HepG2 (cell line): ENCODE measurements around the gene NTPCR. TPM values are rescaled to one million over a fixed set of nuclear protein-coding genes. Genes with fewer than 3 reads are reported as not detected.

Experiments
- BHLHE40 ChIP-seq: IDR thresholded peaks from 2 replicates; pipeline ENCODE4 v1.6.1; 2011; ENCODE audit warnings: low read length, improper control_type of control experiment
- CEBPZ ChIP-seq: IDR thresholded peaks from 2 replicates; pipeline ENCODE4 v1.6.1; 2012; ENCODE audit warnings: low read length, improper control_type of control experiment
- DRAP1 ChIP-seq: IDR thresholded peaks from 2 replicates; pipeline ENCODE4 v1.6.1; 2016; ENCODE audit warnings: missing genetic modification reagents, missing compliant biosample characterization
- ELF1 ChIP-seq: sonication (generic); formaldehyde crosslinking; IDR thresholded peaks from 2 replicates; pipeline ENCODE4 v1.4.0; 2020; ENCODE audit warnings: missing genetic modification reagents
- IRX3 ChIP-seq: sonication (generic); formaldehyde crosslinking; IDR thresholded peaks from 2 replicates; pipeline ENCODE4 v1.8.1; 2023; ENCODE audit warnings: mild to moderate bottlenecking, low read depth, missing genetic modification reagents, borderline replicate concordance
- KLF12 ChIP-seq: sonication (generic); formaldehyde crosslinking; IDR thresholded peaks from 2 replicates; pipeline ENCODE4 v1.4.0; 2020; ENCODE audit warnings: missing genetic modification reagents, borderline replicate concordance
- LCORL ChIP-seq, 2 experiments: fragments of 450-650 bp in 1 of 2; sonication (generic) in 1 of 2; formaldehyde crosslinking in 1 of 2; IDR thresholded peaks; 2 replicates each; pipeline versions ENCODE4 v1.5.0 to v1.6.1; 2017 to 2020; ENCODE audit warnings: antibody characterized with exemption in 1 of 2, missing genetic modification reagents in 1 of 2
- MED1 ChIP-seq: sonication (generic); formaldehyde crosslinking; IDR thresholded peaks from 2 replicates; pipeline ENCODE4 v1.4.0; 2020; ENCODE audit warnings: missing genetic modification reagents
- PRDM4 ChIP-seq: sonication (generic); formaldehyde crosslinking; IDR thresholded peaks from 2 replicates; pipeline ENCODE4 v1.9.0; 2021; ENCODE audit warnings: missing genetic modification reagents, borderline replicate concordance
- RORA ChIP-seq: sonication (generic); formaldehyde crosslinking; IDR thresholded peaks from 2 replicates; pipeline ENCODE4 v1.5.0; 2020; ENCODE audit warnings: mild to moderate bottlenecking, missing genetic modification reagents, moderate library complexity
- SNAI1 ChIP-seq: sonication (generic); formaldehyde crosslinking; IDR thresholded peaks from 2 replicates; pipeline ENCODE4 v1.5.0; 2020; ENCODE audit warnings: mild to moderate bottlenecking, missing genetic modification reagents, borderline replicate concordance
- ZFP36 ChIP-seq: fragments of 150-350 bp; IDR thresholded peaks from 2 replicates; pipeline ENCODE4 v1.6.1; 2018; ENCODE audit warnings: borderline replicate concordance, low read length, low read depth; ENCODE audit not compliant: partially characterized antibody
- ZNF362 ChIP-seq: sonication (generic); formaldehyde crosslinking; IDR thresholded peaks from 2 replicates; pipeline ENCODE4 v1.4.0; 2020; ENCODE audit warnings: missing genetic modification reagents, mild to moderate bottlenecking, borderline replicate concordance
- ZNF556 ChIP-seq: sonication (generic); formaldehyde crosslinking; IDR thresholded peaks from 2 replicates; pipeline ENCODE4 v1.4.0; 2020; ENCODE audit warnings: mild to moderate bottlenecking, missing genetic modification reagents, borderline replicate concordance
- ZNF670 ChIP-seq: sonication (generic); formaldehyde crosslinking; IDR thresholded peaks from 2 replicates; pipeline ENCODE4 v1.8.0; 2022; ENCODE audit warnings: mild to moderate bottlenecking, missing genetic modification reagents, borderline replicate concordance
- ZNF674 ChIP-seq: sonication (generic); formaldehyde crosslinking; IDR thresholded peaks from 2 replicates; pipeline ENCODE4 v1.5.0; 2020; ENCODE audit warnings: low read depth, mild to moderate bottlenecking, missing genetic modification reagents
- ZNF704 ChIP-seq: sonication (generic); formaldehyde crosslinking; IDR thresholded peaks from 2 replicates; pipeline ENCODE4 v1.8.1; 2023; ENCODE audit warnings: mild to moderate bottlenecking, inconsistent platforms, moderate library complexity, missing genetic modification reagents, borderline replicate concordance
- ZNF720 ChIP-seq: sonication (generic); formaldehyde crosslinking; IDR thresholded peaks from 2 replicates; pipeline ENCODE4 v1.4.0; 2020; ENCODE audit warnings: missing genetic modification reagents
- ZZZ3 ChIP-seq: sonication (generic); formaldehyde crosslinking; IDR thresholded peaks from 2 replicates; pipeline ENCODE4 v1.4.0; 2020; ENCODE audit warnings: missing genetic modification reagents, mild to moderate bottlenecking, borderline replicate concordance
- polyA plus RNA-seq, 8 experiments: library from polyadenylated mRNA; depleted of rRNA in 3 of 8; stranded (reverse) in 7 of 8; unstranded in 1 of 8; fragments of >200 nt; fragmentation: Illumina TruSeq in 4 of 8; extraction: Trizol in 4 of 8; gene quantifications; 2 replicates each; pipeline versions ENCODE4 v1.2.1 to v1.2.3, GENCODE V29; 2011 to 2016; ENCODE audit warnings: low read depth in 4 of 8, missing spikeins in 1 of 8, mixed read lengths in 1 of 8; ENCODE audit not compliant: insufficient read depth in 1 of 8
- total RNA-seq, 5 experiments: library from RNA; depleted of rRNA; stranded (reverse); fragments of >200 nt; fragmentation: Illumina TruSeq; extraction: Trizol; gene quantifications; 2 replicates each; pipeline ENCODE4 v1.2.3, GENCODE V29; 2016; ENCODE audit warnings: low read depth in 1 of 5

Gene NTPCR
- total and polyA plus RNA-seq, 2 of the 13 experiments (the other 11 are each of a cell fraction or from before 2014, with no cell fraction given): 11.7 to 47.0 TPM

- TF ChIP-seq ZNF362 (CRISPR knock-in tag) (no peak), CEBPZ (no peak), PRDM4 (CRISPR knock-in tag) (no peak), BHLHE40 (no peak), SNAI1 (CRISPR knock-in tag) (no peak), ZNF720 (no peak), LCORL (IDR thresholded peaks at IDR 0.05) (no peak), LCORL (CRISPR knock-in tag; IDR thresholded peaks at IDR 0.05) (peak; percentile 14; the same call in 1 of the 2 replicates), RORA (CRISPR knock-in tag) (no peak), KLF12 (CRISPR knock-in tag) (no peak), ZNF704 (CRISPR knock-in tag) (no peak), ZZZ3 (CRISPR knock-in tag) (no peak), ELF1 (CRISPR knock-in tag) (peak; percentile 81), MED1 (CRISPR knock-in tag) (no peak), DRAP1 (CRISPR knock-in tag) (no peak), ZNF556 (CRISPR knock-in tag) (no peak), ZNF674 (no peak), ZFP36 (no peak), IRX3 (CRISPR knock-in tag) (no peak), ZNF670 (CRISPR knock-in tag) (no peak)
These were observed at the start of gene NTPCR (continued) for GRCh38 chr1:232950197-232951176.
